IMR-90 (cell line): ENCODE results near the gene TRMT2A. TPM values are rescaled to one million over a fixed set of nuclear protein-coding genes. Genes with fewer than 3 reads are reported as not detected.

Source experiments
- ATAC-seq: fragments of 200-7000 bp; cut with Tn5 transposase; 2 replicates; pipeline ENCODE4 v1.9.1; 2020; ENCODE audit warnings: low read depth, mild to moderate bottlenecking, moderate library complexity
- BruUV-seq: library from RNA; stranded (reverse); fragments of 400-500 nt; replicated peaks from 2 replicates; lab custom pipeline; 2021; lab: Mats Ljungman, UMichigan
- CTCF ChIA-PET: fragments of 300-600 bp; formaldehyde crosslinking; extraction: SDS; loops from one replicate; lab custom pipeline; 2021; ENCODE audit warnings: antibody characterized with exemption; lab: Yijun Ruan, JAX
- POLR2A ChIA-PET: fragments of 300-600 bp; sonication (Branson Sonifier 250); formaldehyde crosslinking; loops from one replicate; lab custom pipeline; 2022; ENCODE audit warnings: antibody characterized with exemption; ENCODE audit not compliant: unreplicated experiment; lab: Charles Lee
- DNase-seq: peaks from one replicate; pipeline ENCODE4 v3.0.0; 2013
- H2AFZ ChIP-seq: replicated peaks from 2 replicates; pipeline ENCODE3; 2013; ENCODE audit warnings: low read length, mild to moderate bottlenecking; ENCODE audit not compliant: poor library complexity
- H2AK5ac ChIP-seq: 2 replicates; pipeline ENCODE4 v1.6.1; 2013; ENCODE audit warnings: low read depth, low read length, inconsistent platforms
- H2AK9ac ChIP-seq: replicated peaks from 2 replicates; pipeline ENCODE3; 2013; ENCODE audit warnings: mild to moderate bottlenecking, low read depth, low read length, moderate library complexity; ENCODE audit not compliant: poor library complexity
- H2BK120ac ChIP-seq: 2 replicates; pipeline ENCODE4 v1.6.1; 2013; ENCODE audit warnings: low read depth, low read length, inconsistent platforms
- H2BK15ac ChIP-seq: 3 replicates; pipeline ENCODE4 v1.6.1; 2013; ENCODE audit warnings: low read depth, low read length, inconsistent platforms
- H2BK20ac ChIP-seq: 2 replicates; pipeline ENCODE4 v1.6.1; 2013; ENCODE audit warnings: low read depth, mild to moderate bottlenecking, inconsistent platforms, low read length, moderate library complexity
- H2BK5ac ChIP-seq: 2 replicates; pipeline ENCODE4 v1.6.1; 2013; ENCODE audit warnings: mild to moderate bottlenecking, low read depth, low read length, inconsistent platforms; ENCODE audit not compliant: poor library complexity, severe bottlenecking
- H3K14ac ChIP-seq: replicated peaks from 2 replicates; pipeline ENCODE4 v1.6.1; 2013; ENCODE audit warnings: low read depth, low read length, inconsistent platforms
- H3K18ac ChIP-seq: 2 replicates; pipeline ENCODE4 v1.6.1; 2013; ENCODE audit warnings: low read depth, low read length, control low read depth
- H3K23ac ChIP-seq: 2 replicates; pipeline ENCODE4 v1.6.1; 2013; ENCODE audit warnings: low read depth, low read length, inconsistent platforms
- H3K27ac ChIP-seq: 2 replicates; pipeline ENCODE4 v1.5.1; 2013; ENCODE audit warnings: mild to moderate bottlenecking, control low read depth, low read length; ENCODE audit not compliant: insufficient read depth
- H3K27me3 ChIP-seq: 2 replicates; pipeline ENCODE4 v1.6.1; 2013; ENCODE audit warnings: low read length; ENCODE audit not compliant: control insufficient read depth, insufficient read depth
- H3K36me3 ChIP-seq: 2 replicates; pipeline ENCODE4 v1.6.1; 2013; ENCODE audit warnings: low read length, mixed read lengths; ENCODE audit not compliant: control insufficient read depth, insufficient read depth
- H3K4ac ChIP-seq: 2 replicates; pipeline ENCODE4 v1.6.1; 2013; ENCODE audit warnings: low read depth, low read length, inconsistent platforms
- H3K4me1 ChIP-seq: 2 replicates; pipeline ENCODE4 v1.6.1; 2013; ENCODE audit warnings: low read length, mixed read lengths; ENCODE audit not compliant: control insufficient read depth, insufficient read depth
- H3K4me2 ChIP-seq: 2 replicates; pipeline ENCODE4 v1.6.1; 2013; ENCODE audit warnings: low read depth, mild to moderate bottlenecking, control low read depth, low read length, moderate library complexity
- H3K4me3 ChIP-seq: 2 replicates; pipeline ENCODE4 v1.5.1; 2013; ENCODE audit warnings: low read depth, mild to moderate bottlenecking, control low read depth, low read length, moderate library complexity; ENCODE audit not compliant: insufficient read depth
- H3K56ac ChIP-seq: 2 replicates; pipeline ENCODE4 v1.6.1; 2013; ENCODE audit warnings: low read length, inconsistent platforms; ENCODE audit not compliant: insufficient read depth; ENCODE audit errors: extremely low read depth
- H3K79me1 ChIP-seq, 2 experiments: 2 replicates each; pipeline ENCODE4 v1.6.1; 2013; ENCODE audit warnings: low read length in 2 of 2, inconsistent platforms in 1 of 2, low read depth in 1 of 2
- H3K9ac ChIP-seq: 2 replicates; pipeline ENCODE4 v1.6.1; 2013; ENCODE audit warnings: low read depth, low read length, control low read depth
- H3K9me1 ChIP-seq: 2 replicates; pipeline ENCODE4 v1.6.1; 2013; ENCODE audit warnings: low read length, inconsistent platforms; ENCODE audit not compliant: insufficient read depth
- H3K9me3 ChIP-seq: 2 replicates; pipeline ENCODE4 v1.6.1; 2013; ENCODE audit warnings: low read length; ENCODE audit not compliant: control insufficient read depth, insufficient read depth
- H4K20me1 ChIP-seq: 2 replicates; pipeline ENCODE4 v1.6.1; 2013; ENCODE audit warnings: low read length, inconsistent platforms; ENCODE audit not compliant: insufficient read depth
- H4K5ac ChIP-seq: 2 replicates; pipeline ENCODE4 v1.6.1; 2013; ENCODE audit warnings: mild to moderate bottlenecking, low read depth, low read length, control low read depth
- H4K8ac ChIP-seq, 2 experiments: 2 replicates each; pipeline ENCODE4 v1.6.1; 2013; ENCODE audit warnings: low read depth in 2 of 2, low read length in 2 of 2, control low read depth in 1 of 2, inconsistent platforms in 1 of 2
- H4K91ac ChIP-seq: 2 replicates; pipeline ENCODE4 v1.6.1; 2013; ENCODE audit warnings: low read depth, low read length, inconsistent platforms; ENCODE audit not compliant: insufficient read depth
- CEBPB ChIP-seq: IDR thresholded peaks from 2 replicates; pipeline ENCODE4 v1.6.1; 2012; ENCODE audit warnings: low read depth, low read length, improper control_type of control experiment
- CHD1 ChIP-seq: IDR thresholded peaks from 2 replicates; pipeline ENCODE4 v1.6.1; 2012; ENCODE audit warnings: low read depth, low read length, improper control_type of control experiment
- ELK1 ChIP-seq: fragments of 150-350 bp; IDR thresholded peaks from 2 replicates; pipeline ENCODE4 v1.6.1; 2016; ENCODE audit warnings: low read depth, mild to moderate bottlenecking, low read length, moderate library complexity, borderline replicate concordance
- FOS ChIP-seq: fragments of 150-350 bp; IDR thresholded peaks from 2 replicates; pipeline ENCODE4 v1.6.1; 2016; ENCODE audit warnings: low read depth, low read length
- MAFK ChIP-seq: IDR thresholded peaks from 2 replicates; pipeline ENCODE4 v1.6.1; 2012; ENCODE audit warnings: low read depth, low read length, improper control_type of control experiment
- MAZ ChIP-seq: IDR thresholded peaks from 2 replicates; pipeline ENCODE4 v1.6.1; 2012; ENCODE audit warnings: low read depth, mild to moderate bottlenecking, low read length, improper control_type of control experiment, moderate library complexity, borderline replicate concordance
- MXI1 ChIP-seq: IDR thresholded peaks from 2 replicates; pipeline ENCODE4 v1.6.1; 2012; ENCODE audit warnings: low read depth, mild to moderate bottlenecking, low read length, moderate library complexity, borderline replicate concordance
- NFE2L2 ChIP-seq: fragments of 150-350 bp; IDR thresholded peaks from 2 replicates; pipeline ENCODE4 v1.6.1; 2016; ENCODE audit warnings: low read depth, mild to moderate bottlenecking, low read length
- POLR2A ChIP-seq: IDR thresholded peaks from 2 replicates; pipeline ENCODE4 v1.6.1; 2012; ENCODE audit warnings: mild to moderate bottlenecking, low read depth, low read length
- RAD21 ChIP-seq: IDR thresholded peaks from 2 replicates; pipeline ENCODE4 v1.6.1; 2012; ENCODE audit warnings: low read length, improper control_type of control experiment
- RCOR1 ChIP-seq: IDR thresholded peaks from 2 replicates; pipeline ENCODE4 v1.6.1; 2012; ENCODE audit warnings: mild to moderate bottlenecking, low read length, improper control_type of control experiment; ENCODE audit not compliant: insufficient replicate concordance
- RFX5 ChIP-seq: IDR thresholded peaks from 2 replicates; pipeline ENCODE4 v1.8.0; 2012; ENCODE audit warnings: low read depth, mild to moderate bottlenecking, low read length, moderate library complexity
- USF2 ChIP-seq: fragments of 150-350 bp; IDR thresholded peaks from 2 replicates; pipeline ENCODE4 v1.6.1; 2017; ENCODE audit warnings: mild to moderate bottlenecking, antibody characterized with exemption, low read length, low read depth
- WGBS, 2 experiments: methylation state at CpG; one replicate each; pipeline versions ENCODE4 v1.1.5 to v1.1.7; 2013; ENCODE audit warnings: missing lambda C conversion rate in 2 of 2; ENCODE audit not compliant: insufficient read length in 1 of 2; ENCODE audit errors: extremely low coverage in 2 of 2; 5-methylcytosine and 5-hydroxymethylcytosine counted together
- dilution Hi-C: fragments of 300-500 bp; cut with HindIII; formaldehyde crosslinking; loops from one replicate; pipeline ENCODE4 v1.14.3; 2018; ENCODE audit warnings: low sequenced_read_pairs; ENCODE audit not compliant: unreplicated experiment
- in situ Hi-C: fragments of 300-500 bp; cut with MboI; formaldehyde crosslinking; loops from 3 replicates; pipeline ENCODE4 v1.14.3; 2019; ENCODE audit warnings: low sequenced_read_pairs, inconsistent platforms, mixed read lengths
- intact Hi-C: fragments of 100-400 bp; cut with micrococcal nuclease; formaldehyde crosslinking; loops from 2 replicates; pipeline ENCODE4 v1.10.0; 2022
- polyA plus RNA-seq, 3 experiments: library from polyadenylated mRNA; depleted of rRNA; stranded (reverse); fragments of >200 nt; gene quantifications; 2 replicates each; pipeline ENCODE4 v1.2.3, GENCODE V29; 2012; ENCODE audit warnings: low replicate concordance in 1 of 3
- total RNA-seq: library from RNA; depleted of rRNA; stranded (reverse); fragments of >200 nt; gene quantifications from 2 replicates; pipeline ENCODE4 v1.2.3, GENCODE V29; 2012

The TRMT2A gene
- total and polyA plus RNA-seq, 2 of the 4 experiments (the other 2 are of a cell fraction) = 22.0 to 39.1 TPM

- TF ChIP-seq RFX5 = no peak
Measured at GRCh38 chr22:20114506-20115475, 2.2 kb downstream of the TRMT2A start (continued).

- Histone ChIP-seq H4K8ac (no peak overlapping the region), H3K23ac (no peak overlapping the region), H2BK5ac (no peak overlapping the region), H3K27ac (no peak overlapping the region), H2BK20ac (no peak overlapping the region), H3K9ac (no peak overlapping the region), H4K5ac (no peak overlapping the region), H2BK120ac (no peak overlapping the region), H3K18ac (no peak overlapping the region), H3K14ac (no peak overlapping the region), H3K9me1 (no peaks in the 10 kb centered on the region), H3K27me3 (no peaks in the 10 kb centered on the region), H3K4me1 (peaks cover 5% of the 10 kb centered on the region), H2AK5ac (no peak overlapping the region), H4K20me1 (peaks cover 26% of the 10 kb centered on the region), H3K9me3 (no peaks in the 10 kb centered on the region), H3K4me3 (no peak overlapping the region), H3K36me3 (peaks cover 64% of the 10 kb centered on the region), H3K56ac (no peak overlapping the region), H2BK15ac (no peak overlapping the region), H3K79me1 (peaks cover 11 to 31% of the 10 kb centered on the region in 2 experiments; a peak in 3 of 4 replicates), H4K91ac (no peak overlapping the region), H3K4me2 (no peak overlapping the region), H3K4ac (no peak overlapping the region), H2AK9ac (peak overlapping the region; percentile 43), H2AFZ (no peak overlapping the region)
- ChIA-PET CTCF (no interaction called here), POLR2A (no interaction called here)
- ATAC-seq (no peak), DNase-seq (no peak)
- dilution Hi-C loops (no loop called here), intact Hi-C loops (no loop called here), in situ Hi-C loops (no loop called here)
- WGBS, 2 experiments = 95% methylated on average over 13 of the region's 19 CpGs; no CpG with 5 or more reads in 1 of the 2 experiments
- BruUV-seq = no TSS peak
- no peak for TF ChIP-seq NFE2L2
- no peak for TF ChIP-seq FOS
- no peak for TF ChIP-seq RFX5
- no peak for TF ChIP-seq CEBPB
- no peak for TF ChIP-seq MAZ
- TF ChIP-seq CHD1 = no peak
- TF ChIP-seq ELK1 = no peak
- no peak for TF ChIP-seq RAD21
- no peak for TF ChIP-seq POLR2A
- TF ChIP-seq MAFK = no peak
- no peak for TF ChIP-seq USF2
- TF ChIP-seq MXI1 = no peak
- no peak for TF ChIP-seq RCOR1
Measured at GRCh38 chr22:20113551-20114310, 3.3 kb downstream of the TRMT2A start.
